Left forelimb (tissue), 1 donor: Measurements from ENCODE around the gene TRRAP.

Source experiments
- DNase-seq: peaks from one replicate; pipeline ENCODE4 v3.0.0-alpha.2; 2018; ENCODE audit warnings: low spot score

The TRRAP gene

DNA sequence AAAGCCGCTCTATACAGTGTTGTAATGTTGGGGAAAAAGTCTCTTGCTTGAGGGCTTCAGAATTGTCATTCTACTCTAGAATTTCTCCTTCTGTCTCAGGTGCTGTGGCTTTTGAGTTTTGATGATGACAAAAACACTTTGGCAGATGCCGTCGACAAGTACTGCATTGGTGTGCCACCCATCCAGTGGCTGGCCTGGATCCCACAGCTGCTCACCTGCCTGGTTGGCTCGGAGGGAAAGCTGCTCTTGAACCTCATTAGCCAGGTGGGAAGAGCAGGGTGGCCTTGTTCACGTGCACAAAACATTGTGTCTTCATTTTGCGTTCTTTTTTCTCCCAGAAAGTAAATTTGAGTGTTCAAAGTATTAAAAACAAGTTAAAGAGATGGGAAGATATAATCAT is 112.0 kb downstream of the TRRAP start:
- DNase-seq = no peak

DNA sequence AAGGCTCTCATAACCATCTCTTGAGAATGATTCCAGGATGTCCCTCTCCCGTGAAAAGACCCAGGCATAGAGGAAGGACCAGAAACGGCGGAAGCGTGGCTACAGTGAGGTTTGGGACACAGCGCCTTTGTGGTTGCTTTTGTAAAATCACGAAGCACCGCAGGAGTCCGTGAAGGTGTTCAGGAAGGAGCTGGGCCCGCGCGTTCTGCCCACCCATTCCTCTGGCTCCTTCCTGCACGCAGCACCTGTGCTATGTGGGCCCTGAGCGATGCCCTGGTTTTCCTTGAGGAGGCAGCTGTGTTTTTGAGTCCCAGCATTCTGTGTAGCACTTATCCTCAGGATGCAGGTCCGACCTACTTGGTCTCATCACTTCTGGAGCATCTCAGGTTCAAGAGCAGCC is 112.8 kb downstream of the TRRAP start:
- DNase-seq = peak; percentile 41

DNA sequence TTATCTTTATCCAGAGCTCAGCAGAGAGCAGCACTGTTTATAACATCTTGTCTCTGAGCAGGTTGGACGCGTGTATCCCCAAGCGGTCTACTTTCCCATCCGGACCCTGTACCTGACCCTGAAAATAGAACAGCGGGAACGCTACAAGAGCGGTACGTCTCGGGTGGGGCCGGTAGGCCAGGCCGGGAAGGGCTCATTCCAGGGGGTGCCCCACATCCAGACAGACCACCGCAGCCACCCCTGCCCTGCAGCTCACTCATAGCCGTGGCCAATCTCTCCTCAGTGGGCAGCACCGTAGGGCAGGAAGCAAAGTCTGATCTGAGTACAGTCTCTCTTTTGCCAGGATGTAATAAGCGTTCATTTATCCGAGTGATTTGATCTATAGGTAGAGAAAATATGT is 113.7 kb downstream of the TRRAP start:
- DNase-seq = peak; percentile 23

DNA sequence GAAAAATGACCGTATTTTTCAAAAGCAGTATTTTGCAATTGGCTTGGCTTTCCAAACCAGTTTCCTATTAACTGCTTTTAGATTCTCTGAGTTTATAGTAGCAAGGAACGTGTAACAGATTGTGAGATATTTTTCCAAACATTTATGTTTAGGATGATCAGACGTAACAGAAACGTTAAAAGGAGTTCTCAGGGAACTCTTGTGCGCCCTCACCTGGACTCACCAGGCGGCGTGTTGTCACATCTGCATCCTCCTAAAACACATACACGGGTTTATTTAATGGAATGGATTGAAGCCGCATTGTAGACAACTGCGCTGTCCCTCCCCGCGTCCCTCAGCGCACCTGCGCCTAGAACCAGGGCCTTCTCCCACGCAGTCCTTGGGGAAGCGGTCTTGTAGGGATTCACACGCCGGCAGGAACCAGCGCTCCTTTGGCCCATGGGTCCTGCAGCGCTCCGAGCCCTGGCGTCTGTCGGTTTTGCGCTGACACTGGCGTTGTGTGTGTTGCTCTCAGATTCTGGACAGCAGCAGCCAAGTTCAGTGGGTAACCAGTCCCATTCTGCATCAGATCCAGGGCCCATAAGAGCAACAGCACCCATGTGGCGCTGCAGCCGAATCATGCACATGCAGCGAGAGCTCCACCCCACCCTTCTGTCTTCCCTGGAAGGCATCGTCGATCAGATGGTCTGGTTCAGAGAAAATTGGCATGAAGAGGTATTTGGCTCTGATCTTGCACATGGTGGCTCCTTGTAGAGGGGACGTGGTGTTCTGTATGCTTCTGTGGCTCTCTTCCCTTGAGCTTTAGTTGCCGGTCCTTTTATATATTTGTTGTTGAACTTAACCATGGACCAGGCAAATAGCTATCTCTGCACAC is 114.9 kb downstream of the TRRAP start:
- peak; percentile 48 for DNase-seq

DNA sequence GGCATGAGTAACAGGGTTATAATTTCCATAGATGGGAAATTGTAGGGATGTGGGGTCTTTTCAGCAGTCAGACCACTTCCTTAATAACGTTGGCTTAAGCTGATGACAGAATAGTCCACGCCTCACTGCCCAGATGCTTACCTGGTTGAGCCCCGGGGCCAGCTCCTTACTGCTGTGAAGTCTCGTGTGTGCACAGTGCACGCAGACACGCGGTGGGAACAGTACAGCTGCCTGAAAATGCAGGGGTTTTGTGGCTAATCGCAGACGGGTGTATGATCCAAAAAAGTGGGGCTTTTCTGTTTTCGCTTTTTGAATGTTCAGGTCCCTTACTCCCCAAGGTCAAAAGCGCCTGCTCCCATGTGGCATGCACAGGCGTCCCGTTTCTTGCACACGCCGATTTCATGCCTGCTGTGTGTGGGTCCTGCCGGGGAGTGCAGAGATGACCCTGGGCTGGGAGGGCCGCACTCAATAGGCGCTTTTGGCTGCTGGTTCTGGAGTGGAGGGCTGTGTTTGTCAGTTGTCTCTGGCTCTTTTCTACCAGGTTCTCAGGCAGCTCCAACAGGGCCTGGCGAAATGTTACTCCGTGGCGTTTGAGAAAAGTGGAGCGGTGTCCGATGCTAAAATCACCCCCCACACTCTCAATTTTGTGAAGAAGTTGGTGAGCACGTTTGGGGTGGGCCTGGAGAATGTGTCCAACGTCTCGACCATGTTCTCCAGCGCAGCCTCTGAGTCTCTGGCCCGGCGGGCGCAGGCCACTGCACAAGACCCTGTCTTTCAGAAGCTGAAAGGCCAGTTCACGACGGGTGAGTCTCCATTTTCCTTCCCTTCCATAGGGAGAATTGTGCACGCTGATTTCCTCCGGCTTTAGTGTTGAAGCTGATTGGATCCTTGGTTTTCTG is 116.0 kb downstream of the TRRAP start:
- DNase-seq = peak; percentile 40

DNA sequence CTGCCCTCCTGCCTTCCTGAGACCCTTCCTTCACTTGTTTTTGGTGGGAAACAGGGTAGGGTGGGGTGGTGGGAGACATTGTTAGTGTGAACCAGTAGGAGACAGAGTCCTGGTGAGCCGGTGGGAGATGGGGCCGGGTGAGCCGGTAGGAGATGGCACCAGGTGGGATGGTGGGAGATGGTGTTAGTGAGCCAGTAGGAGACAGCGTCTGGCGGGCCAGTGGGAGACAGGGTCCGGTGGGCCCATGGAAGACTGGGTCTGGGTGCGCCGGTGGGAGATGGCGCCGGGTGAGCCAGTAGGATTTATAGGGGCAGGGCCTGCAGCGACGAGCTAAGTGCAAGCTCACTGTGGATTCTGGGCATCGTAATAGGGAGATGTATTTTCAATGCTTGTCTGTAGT is 116.8 kb downstream of the TRRAP start:
- peak; percentile 40 for DNase-seq

DNA sequence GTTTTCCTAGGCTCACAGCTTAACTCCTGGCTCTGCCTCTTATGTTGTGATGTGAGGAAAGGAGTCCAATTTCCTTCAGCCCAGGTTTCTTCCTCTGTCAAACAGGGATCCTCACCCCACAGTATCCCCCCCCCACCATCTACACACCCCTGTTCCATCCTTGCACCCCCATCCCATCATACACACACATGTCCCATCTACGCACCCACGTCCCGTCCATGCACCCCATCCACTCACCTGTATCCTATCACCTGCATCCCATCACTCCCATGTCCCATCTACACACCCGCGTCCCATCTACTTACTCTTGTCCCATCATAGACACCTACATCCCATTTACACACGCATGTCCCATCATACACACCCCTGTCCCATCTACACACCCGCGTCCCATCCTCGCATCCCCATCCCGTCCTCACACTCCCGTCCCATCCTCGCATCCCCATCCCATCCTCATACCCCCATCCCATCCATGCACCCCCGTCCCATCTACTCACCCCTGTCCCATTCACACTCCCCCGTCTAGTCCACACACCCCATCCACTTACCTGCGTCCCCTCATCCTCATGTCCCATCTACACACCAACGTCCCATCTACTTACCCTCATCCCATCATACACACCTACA is 117.3 kb downstream of the TRRAP start:
- DNase-seq = peak; percentile 51

DNA sequence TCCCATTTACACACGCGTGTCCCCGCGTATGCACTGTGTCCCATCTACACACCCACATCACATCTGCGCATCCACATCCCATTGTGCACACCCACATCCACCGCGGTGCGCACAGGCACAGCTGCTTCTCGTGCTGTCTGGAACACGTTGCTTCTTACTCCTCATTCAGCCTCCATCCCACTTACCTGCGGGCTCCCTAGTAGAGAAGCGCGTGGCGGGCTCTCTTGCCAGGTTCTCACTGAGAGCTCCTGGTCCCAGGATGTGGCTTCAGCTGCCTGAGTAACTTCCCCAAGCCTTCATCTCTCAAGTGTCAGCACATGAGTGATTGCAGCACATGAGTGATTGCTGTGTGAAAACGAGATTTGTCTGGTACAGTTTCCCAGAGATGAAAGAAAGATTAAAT is 117.8 kb downstream of the TRRAP start:
- peak; percentile 40 for DNase-seq

DNA sequence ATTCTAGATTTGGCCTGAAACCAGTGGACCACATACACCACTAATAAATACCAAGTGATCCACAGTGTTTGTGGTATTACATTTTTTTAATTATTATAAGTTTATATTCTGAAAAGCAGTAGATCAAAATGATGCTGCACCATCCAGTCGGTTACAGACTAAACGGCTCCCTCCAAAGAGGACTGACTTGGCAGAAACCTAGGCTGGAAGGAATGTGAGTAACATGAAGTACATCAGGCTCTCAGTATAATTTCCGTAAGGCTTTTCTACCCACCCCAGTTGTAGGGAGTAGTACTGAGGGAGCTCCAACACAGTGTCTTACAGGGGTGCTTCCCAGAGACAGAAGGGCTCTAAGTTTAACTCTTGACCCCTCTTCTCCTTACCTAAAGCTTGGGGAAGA is 119.5 kb downstream of the TRRAP start:
- DNase-seq = peak; percentile 36

DNA sequence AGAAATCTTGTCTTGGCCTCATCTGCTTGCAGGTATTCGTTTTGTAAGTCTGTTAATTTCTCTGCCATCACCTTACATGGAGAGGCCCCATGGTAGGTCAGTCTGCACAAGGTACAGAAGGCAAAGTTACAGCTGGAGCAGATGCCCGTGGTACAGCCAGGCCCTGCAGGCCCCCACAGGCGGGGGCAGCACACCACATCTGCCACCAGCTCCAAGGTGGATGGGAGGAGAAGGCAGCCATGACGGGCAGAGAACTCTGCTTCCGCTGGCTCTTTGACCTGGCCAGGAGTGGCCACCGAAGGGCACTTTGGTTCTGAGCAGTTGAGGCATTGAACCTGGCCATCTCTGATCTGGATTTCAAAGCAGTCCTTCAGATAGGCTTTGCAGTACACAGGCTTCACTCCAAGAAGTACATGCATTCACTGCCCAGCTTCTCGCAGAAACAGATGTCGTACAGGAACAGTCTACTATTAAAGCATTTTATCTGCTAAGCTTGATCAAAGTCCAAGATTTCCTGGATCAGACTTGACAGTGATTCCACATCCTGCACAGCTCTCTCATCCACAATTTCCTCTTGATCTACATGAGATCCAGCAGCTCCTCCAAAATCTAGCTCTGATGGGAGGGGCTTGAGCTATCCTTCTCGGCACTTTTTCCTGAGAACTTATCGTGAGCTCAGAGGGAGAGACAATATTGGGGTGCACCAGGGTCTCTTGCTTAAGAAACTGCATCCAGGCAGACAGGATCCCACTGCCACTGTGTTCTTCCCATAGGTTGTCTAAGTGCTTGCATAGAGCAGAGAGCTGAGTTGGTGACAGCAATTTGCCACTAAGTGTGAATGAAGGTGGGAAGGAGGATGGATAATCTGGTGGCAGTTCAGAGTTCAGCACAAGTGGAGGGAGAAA is 120.7 kb downstream of the TRRAP start:
- peak; percentile 40 for DNase-seq

DNA sequence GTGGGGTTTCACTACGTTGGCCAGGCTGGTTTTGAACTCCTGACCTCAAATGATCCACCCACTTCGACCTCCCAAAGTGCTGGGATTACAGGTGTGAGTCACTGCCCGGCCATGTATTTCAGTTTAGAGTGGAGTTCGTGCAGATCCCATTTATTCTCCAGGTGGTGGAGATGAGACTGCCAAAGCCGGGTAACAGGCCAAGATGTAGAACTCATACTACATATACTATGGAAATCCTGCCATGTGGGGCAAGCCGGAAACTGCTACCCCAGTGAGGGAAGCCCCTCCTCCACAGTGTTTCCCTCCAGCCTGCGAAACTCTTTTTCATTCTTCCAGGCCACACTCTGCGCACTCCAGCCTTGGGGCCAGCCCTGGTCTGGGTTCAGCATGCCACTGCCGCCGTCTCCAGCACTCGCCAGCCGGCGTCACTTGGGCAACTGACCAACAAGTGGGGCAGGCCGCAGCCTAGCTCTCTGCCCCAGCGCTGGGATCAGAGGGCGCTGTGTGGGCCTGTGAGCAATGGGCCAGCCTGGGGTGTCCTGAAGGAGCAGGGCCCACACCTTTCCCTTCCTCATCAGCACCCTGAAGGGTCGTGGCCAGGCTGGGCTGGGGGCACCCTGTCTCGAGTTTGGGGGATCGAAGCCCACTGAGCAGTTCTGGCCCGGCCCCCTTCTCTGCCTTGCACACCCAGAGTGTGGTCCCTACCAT is 122.0 kb downstream of the TRRAP start:
- DNase-seq = peak; percentile 48

DNA sequence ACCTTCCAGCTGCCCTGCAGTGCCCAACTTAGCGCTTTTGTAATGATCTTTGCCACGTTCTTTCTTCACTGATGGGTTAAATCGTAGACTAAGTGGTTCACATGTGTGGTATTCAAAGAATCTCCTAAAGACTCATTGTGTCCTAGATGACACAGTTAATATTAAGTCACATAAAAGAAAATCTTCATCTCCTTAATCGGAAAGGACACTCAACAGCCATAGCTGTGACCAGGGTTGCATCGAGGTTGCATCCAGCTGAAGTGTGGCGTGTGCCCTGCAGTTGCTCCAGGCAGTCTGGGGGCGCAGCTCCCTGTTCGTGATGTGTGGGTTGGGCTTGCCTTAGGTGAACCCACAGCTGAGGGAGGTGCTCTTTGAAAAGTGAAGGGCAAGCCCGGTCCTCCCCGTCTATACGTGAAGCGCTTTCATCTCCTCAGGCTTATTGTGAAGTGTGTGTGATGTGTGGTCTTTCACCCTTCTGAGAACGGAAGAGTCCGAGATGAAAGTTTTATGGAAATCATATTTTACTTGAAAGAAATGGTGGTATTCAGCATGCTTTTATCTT is 122.7 kb downstream of the TRRAP start:
- DNase-seq = no peak

DNA sequence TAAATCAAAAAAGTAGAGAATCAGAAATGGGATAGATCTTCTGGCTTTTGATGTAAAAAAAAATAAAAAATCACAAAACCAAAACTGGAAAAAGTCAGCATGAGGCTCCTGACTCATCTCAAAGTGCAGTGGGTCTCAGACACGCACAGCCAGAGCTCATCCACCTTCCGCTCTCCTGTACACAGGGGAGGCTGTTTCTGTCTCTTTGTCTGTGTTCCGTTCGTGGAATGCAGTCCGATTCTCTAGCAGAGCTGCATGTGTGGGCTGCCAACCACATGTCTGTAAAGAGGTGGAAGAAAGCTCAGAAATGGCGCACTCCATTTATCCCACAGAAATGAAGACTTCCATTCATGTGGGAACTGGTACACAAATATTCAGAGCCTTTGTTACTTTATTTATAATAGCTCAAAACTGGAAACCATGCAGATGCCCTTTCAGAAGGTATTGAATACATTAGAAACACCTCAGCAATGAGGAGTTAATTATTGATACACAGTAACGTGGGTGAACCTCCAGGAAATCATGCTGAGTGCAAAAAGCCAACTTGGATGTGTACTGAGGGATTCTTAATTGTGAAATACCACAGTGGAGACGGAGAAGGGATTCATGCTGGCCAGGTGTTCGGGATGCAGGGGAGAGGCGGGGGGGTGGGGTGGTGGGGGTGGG is 123.3 kb downstream of the TRRAP start:
- DNase-seq = no peak

DNA sequence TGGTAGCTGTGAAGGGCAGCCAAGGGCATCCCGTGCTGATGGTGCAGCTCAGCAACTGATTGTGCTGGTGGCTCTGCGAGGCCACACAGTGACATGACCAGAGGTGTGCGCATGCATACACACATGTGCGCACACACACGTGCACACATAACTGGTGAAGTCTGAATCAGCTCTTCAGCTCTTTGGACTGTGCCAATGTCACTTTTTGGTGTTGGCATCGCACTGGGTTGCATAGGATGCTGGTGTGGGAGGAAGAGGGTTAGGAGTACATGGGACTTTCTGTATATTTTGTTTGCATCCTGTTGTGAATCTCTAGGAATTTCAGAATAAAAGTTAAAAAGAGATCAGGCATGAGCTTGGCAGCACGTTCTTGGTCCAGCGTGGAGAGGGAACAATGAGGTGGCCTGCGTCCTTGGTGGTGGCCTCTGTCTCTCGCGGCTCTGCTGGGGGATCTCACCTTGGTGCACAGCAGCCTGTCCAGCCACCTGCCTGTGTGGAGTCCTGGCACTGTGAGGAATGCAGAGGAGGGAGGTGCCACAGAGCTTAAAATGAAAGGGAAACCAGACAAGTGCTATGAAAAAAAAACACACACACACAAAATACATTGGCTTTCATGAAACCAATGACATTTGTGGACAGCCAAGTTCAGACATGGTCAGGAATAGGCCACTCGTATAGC is 124.0 kb downstream of the TRRAP start:
- DNase-seq = no peak

DNA sequence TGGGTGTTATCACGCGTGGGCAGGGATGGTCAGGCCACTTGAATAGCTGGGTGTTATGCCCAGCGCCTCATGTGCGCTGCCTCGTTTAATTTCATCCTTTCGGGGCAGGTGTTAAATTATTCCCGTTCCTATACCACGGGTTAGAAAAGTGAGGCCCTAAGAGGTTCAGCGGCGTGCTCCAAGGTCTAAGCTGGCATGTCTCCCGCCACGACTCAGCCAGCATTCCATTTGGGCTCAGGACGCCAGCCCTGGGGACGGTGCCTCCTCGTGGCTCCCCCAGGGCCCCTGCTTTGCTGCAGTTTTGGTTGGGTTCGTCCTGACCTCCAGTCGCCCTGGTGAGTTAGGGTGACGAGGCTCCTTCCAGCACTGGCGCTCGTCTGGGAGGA is 124.5 kb downstream of the TRRAP start:
- DNase-seq = no peak

DNA sequence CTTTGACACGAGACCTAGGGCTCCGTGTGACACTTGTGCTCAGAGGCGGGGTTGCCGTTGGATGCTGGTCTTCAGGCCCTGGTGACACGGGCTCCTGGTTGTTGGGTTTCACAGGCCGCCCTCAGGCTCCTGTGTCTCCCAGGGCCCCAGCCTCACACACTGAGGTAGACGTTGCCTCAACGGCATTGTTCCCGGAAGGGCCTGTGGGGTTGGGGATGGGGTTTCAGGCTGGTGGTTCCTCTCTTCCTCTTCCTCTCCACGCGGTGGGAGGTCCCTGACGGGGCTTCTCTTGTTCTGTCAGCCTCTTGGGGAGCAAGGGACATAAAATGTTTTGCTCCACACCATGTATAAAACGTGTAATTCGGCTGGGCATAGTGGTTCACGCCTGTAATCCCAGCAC is 125.1 kb downstream of the TRRAP start:
- no peak for DNase-seq

DNA sequence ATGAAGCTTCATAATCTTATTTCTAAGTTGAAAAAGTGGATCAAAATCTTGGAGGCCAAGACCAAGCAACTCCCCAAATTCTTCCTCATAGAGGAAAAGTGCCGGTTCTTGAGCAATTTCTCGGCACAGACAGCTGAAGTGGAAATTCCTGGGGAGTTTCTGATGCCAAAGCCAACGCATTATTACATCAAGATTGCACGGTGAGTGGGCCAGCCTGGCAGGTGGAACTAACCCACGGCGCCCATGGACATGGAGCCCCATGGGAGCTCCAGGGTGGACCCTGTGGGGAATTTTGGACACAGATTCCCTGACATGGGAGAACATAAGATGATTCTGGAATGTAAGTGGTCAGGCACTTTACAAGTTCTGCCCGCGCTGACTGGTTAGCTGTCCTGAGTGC is 125.9 kb downstream of the TRRAP start:
- no peak for DNase-seq

DNA sequence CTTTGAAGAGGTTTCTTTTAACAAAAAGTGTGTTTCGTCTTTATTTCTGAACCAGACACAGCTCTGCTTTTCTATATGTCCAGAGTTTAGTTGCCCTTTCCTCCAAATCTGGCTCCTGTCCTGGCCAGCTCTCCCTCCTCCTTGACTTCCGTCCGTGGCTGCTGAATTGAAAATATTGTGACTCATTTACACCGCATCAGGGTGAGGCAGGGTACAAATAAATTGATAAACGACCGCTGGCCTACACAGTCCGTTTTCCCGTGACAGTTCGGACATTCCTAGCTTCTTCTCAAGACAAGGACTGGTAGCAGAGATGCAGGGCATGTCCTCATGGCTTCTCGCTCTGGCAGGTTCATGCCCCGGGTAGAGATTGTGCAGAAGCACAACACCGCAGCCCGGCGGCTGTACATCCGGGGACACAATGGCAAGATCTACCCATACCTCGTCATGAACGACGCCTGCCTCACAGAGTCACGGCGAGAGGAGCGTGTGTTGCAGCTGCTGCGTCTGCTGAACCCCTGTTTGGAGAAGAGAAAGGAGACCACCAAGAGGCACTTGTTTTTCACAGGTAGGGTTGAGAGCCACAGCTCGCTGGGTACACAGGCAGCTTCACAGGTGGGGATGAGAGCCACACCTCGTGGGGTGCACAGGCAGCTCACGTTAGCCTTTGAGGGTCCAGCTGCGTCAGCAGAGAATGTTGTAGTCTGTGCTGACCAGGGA is 126.6 kb downstream of the TRRAP start:
- DNase-seq = peak; percentile 50

DNA sequence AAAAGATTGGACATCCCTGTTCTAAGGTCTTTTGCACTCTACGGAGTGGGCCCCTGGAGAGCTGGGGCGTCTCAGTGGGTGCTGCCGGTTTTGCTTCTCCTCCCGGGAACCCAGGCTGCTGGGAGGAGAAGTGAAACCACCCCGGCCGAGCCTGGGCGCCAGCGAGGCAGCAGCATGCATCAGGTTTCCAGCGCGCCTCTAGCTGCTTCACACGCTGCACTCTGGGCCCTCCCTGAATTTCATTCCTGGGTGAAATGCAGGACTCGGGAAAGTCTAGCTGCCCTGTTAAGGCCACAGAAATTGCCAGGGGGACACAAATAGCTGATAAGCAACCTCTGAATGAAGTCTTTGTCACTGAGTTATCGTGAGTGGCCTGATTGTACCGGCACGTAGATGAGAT is 127.4 kb downstream of the TRRAP start:
- DNase-seq = peak; percentile 36
